ENCODE data around the gene LGALSL.

DNA sequence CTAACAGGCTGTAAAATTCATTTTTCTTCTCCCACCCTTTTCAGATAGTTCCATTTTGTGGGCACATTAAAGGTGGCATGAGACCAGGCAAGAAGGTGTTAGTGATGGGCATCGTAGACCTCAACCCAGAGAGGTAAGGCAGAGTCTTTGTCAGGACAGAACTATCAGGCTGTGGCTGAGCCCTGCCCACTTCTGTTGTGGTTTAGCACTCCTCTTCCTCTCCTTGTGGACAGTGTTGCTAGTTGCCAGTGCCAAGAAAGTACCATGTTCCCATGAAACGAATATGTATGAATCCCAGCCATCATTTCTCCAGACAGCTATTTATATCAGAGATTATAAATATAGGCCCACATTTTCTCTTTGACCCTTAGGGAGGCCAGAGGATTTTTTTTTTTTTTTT, 1.6 kb downstream of the LGALSL start:
- TF ChIP-seq, protein P1, sequence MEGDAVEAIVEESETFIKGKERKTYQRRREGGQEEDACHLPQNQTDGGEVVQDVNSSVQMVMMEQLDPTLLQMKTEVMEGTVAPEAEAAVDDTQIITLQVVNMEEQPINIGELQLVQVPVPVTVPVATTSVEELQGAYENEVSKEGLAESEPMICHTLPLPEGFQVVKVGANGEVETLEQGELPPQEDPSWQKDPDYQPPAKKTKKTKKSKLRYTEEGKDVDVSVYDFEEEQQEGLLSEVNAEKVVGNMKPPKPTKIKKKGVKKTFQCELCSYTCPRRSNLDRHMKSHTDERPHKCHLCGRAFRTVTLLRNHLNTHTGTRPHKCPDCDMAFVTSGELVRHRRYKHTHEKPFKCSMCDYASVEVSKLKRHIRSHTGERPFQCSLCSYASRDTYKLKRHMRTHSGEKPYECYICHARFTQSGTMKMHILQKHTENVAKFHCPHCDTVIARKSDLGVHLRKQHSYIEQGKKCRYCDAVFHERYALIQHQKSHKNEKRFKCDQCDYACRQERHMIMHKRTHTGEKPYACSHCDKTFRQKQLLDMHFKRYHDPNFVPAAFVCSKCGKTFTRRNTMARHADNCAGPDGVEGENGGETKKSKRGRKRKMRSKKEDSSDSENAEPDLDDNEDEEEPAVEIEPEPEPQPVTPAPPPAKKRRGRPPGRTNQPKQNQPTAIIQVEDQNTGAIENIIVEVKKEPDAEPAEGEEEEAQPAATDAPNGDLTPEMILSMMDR (IDR thresholded peaks at IDR 0.05), result no peak
- TF ChIP-seq EP300 (IDR thresholded peaks at IDR 0.05) (no peak), POLR2A (IDR thresholded peaks at IDR 0.05) (no peak)
